NCI-H1930 (cell line): ENCODE data around the gene AFAP1L2.

Source experiments
- DNase-seq, 2 experiments: peaks; one replicate each; lab custom pipeline; 2025; lab: John Stamatoyannopoulos, UW

Gene AFAP1L2

GRCh38 chr10:114412907-114413797, 8.8 kb upstream of the AFAP1L2 start:
- no peak for DNase-seq

GRCh38 chr10:114408968-114409444, 4.7 kb upstream of the AFAP1L2 start:
- no peak for DNase-seq

GRCh38 chr10:114408112-114408967, 4.0 kb upstream of the AFAP1L2 start:
- DNase-seq, result no peak

GRCh38 chr10:114406455-114406854, 2.2 kb upstream of the AFAP1L2 start:
- no peak for DNase-seq

GRCh38 chr10:114405011-114405350, 679 bp upstream of the AFAP1L2 start:
- DNase-seq, result no peak

- DNase-seq, result no peak
Observed at GRCh38 chr10:114403541-114404161, 651 bp downstream of the AFAP1L2 start.

GRCh38 chr10:114402871-114403540, 1.3 kb downstream of the AFAP1L2 start:
- no peak for DNase-seq

- no peak for DNase-seq
Observed at GRCh38 chr10:114402233-114402632, 2.1 kb downstream of the AFAP1L2 start.

GRCh38 chr10:114401195-114401791, 3.0 kb downstream of the AFAP1L2 start:
- no peak for DNase-seq

- DNase-seq, result no peak
Observed at GRCh38 chr10:114400091-114400490, 4.2 kb downstream of the AFAP1L2 start.

- DNase-seq, result no peak
Observed at GRCh38 chr10:114399576-114399975, 4.7 kb downstream of the AFAP1L2 start.

- no peak for DNase-seq
Observed at GRCh38 chr10:114398587-114399331, 5.5 kb downstream of the AFAP1L2 start.

GRCh38 chr10:114397651-114398145, 6.6 kb downstream of the AFAP1L2 start:
- no peak for DNase-seq

- no peak for DNase-seq
Observed at GRCh38 chr10:114396464-114396863, 7.8 kb downstream of the AFAP1L2 start.

GRCh38 chr10:114395366-114396022, 8.8 kb downstream of the AFAP1L2 start:
- DNase-seq, result no peak

- no peak for DNase-seq
Observed at GRCh38 chr10:114394531-114394930, 9.8 kb downstream of the AFAP1L2 start.

- no peak for DNase-seq
Observed at GRCh38 chr10:114393886-114394285, 10.4 kb downstream of the AFAP1L2 start.

GRCh38 chr10:114393482-114393881, 10.8 kb downstream of the AFAP1L2 start:
- DNase-seq, result no peak

- no peak for DNase-seq
Observed at GRCh38 chr10:114392112-114392835, 12.0 kb downstream of the AFAP1L2 start.
